Measurements from ENCODE around the gene WNT5B. TPM values are rescaled to one million over a fixed set of nuclear protein-coding genes. Genes with fewer than 3 reads are reported as not detected.
A peak's percentile ranks its signal among the peaks of the same experiment; 100 is the strongest.

Gene WNT5B
- total RNA-seq, 2 donors from 2014 or later: 2.3 to 3.1 TPM

- no peak for DNase-seq (ENCODE audit: low spot score)
- no peak overlapping the region for H3K27ac ChIP-seq
- H3K36me3 ChIP-seq: no peaks in the 10 kb centered on the region
- no peaks in the 10 kb centered on the region for H3K27me3 ChIP-seq (replicated peaks; ENCODE audit: insufficient read depth)
- no peak for ATAC-seq (ENCODE audit: insufficient number of reproducible peaks, low FRiP score, low read depth)
- H3K4me3 ChIP-seq: no peak overlapping the region
- H3K4me1 ChIP-seq (ENCODE audit: control insufficient read depth in 1 of 2, low read depth in 2 of 2): no peaks in the 10 kb centered on the region
- TF ChIP-seq, protein P1, sequence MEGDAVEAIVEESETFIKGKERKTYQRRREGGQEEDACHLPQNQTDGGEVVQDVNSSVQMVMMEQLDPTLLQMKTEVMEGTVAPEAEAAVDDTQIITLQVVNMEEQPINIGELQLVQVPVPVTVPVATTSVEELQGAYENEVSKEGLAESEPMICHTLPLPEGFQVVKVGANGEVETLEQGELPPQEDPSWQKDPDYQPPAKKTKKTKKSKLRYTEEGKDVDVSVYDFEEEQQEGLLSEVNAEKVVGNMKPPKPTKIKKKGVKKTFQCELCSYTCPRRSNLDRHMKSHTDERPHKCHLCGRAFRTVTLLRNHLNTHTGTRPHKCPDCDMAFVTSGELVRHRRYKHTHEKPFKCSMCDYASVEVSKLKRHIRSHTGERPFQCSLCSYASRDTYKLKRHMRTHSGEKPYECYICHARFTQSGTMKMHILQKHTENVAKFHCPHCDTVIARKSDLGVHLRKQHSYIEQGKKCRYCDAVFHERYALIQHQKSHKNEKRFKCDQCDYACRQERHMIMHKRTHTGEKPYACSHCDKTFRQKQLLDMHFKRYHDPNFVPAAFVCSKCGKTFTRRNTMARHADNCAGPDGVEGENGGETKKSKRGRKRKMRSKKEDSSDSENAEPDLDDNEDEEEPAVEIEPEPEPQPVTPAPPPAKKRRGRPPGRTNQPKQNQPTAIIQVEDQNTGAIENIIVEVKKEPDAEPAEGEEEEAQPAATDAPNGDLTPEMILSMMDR (IDR thresholded peaks at IDR 0.05): no peak
- no peaks in the 10 kb centered on the region for H3K9me3 ChIP-seq
These were observed 8.9 kb upstream of the WNT5B start for GRCh38 chr12:1620092-1620491.

DNA sequence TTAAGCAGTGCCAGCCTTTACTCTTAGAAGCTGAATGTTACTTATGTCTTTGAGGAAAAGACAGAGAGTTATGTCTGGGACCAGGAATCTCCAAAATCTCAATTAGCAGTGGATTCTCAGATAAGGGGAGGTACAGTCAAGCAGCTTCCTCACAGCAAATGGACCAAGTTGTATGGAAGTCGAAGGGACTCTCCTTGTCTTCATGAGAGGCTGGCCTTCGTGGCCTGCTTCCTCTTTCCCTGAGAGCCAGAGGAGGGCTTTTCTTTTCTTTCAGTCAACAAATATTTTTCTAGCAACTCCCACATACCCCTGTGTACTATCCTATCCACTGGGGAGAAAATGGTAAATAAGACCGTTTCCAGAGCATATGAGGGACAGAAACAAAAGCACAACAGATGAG, 6.6 kb upstream of the WNT5B start:
- H3K27me3 ChIP-seq (replicated peaks; ENCODE audit: insufficient read depth): no peaks in the 10 kb centered on the region
- H3K9me3 ChIP-seq: no peaks in the 10 kb centered on the region
- H3K36me3 ChIP-seq: no peaks in the 10 kb centered on the region
- TF ChIP-seq, protein P1 (IDR thresholded peaks at IDR 0.05): no peak
- peaks cover 0 to 6% of the 10 kb centered on the region in 2 donors for H3K4me1 ChIP-seq (ENCODE audit: control insufficient read depth in 1 of 2, low read depth in 2 of 2)
- H3K4me3 ChIP-seq: no peak overlapping the region
- DNase-seq (ENCODE audit: low spot score): no peak
- ATAC-seq (ENCODE audit: insufficient number of reproducible peaks, low FRiP score, low read depth): no peak
- H3K27ac ChIP-seq: no peak overlapping the region

DNA sequence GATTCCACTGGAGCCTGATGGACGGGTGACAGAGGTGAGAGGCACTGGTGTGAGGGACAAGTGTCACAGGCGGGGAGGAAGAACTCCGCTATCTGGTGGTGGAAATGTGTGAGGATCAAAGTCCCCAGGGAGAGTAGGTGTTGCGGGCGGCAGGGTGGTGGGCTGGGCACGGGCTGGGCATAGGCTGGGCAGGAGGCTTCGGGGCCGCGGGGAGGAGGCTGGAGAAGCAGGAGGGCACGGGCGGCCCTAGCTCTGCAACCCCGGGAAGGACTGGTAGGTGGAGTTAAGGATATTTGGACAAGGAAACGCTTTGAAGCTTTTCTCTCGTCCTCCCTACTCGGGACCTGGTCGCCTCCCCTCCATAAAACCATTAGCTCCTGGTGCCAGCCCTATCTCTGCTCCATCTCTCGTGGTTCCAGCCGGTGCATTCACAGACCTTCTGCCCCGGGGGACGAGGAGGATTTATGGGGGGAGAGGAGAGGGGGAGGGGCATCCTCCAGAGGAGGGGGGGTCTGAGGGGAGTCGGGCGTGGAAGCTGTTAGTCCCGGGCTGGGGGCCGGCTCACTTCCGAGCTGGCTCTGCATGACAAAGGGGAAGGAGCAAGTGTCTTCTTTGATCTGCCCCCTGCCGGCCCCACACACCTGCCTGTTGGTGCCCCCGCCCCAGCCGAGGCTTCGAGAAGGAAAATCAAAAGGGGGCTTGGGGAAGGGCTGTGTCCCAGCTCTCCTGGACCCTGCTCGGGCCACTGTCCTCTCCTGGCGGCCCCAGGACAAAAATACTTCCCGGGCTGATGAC, 504 bp downstream of the WNT5B start:
- Histone ChIP-seq H3K4me1 (ENCODE audit: control insufficient read depth in 1 of 2, low read depth in 2 of 2) (peaks cover 6 to 26% of the 10 kb centered on the region in 2 donors), H3K36me3 (no peaks in the 10 kb centered on the region), H3K9me3 (no peaks in the 10 kb centered on the region), H3K4me3 (peak overlapping the region; percentile 73), H3K27ac (no peak overlapping the region), H3K27me3 (replicated peaks; ENCODE audit: insufficient read depth) (no peaks in the 10 kb centered on the region)
- TF ChIP-seq, protein P1 (IDR thresholded peaks at IDR 0.05): peak; percentile 24
- DNase-seq (ENCODE audit: low spot score): no peak
- ATAC-seq (ENCODE audit: insufficient number of reproducible peaks, low FRiP score, low read depth): no peak

DNA sequence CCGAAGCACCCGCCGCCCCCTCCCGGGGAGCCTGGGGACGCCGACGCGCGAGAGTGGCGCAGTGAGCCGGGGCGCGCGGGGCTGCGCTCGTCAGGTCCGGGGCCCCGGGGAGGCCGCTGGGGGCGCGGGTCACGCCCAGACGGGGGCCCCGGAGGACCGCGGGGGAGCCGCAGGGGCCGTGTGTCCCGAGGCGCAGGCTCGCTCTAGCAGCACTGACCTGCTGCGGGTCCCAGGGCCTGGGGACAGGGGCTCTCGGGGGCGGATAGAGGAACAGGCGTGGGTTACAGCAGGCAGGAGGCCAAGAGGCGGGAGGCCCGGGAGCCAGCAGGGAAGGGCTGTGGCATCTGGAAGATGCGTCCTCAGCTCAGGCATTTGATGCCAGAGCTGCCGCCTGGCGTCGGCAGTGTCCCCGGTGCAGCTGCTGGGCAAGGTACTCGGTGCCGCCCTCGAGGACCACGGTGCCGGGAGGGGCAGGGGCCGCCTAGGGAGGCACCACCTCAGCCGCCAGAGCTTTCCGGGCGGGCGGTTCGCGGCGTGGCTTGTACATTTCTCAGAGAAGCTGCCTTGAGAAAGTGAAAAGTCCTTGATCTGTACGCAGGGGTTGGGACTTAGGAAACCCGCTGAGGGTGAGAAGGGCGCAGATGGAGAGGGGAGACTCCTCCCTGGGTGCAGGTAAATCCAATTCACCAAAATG, 1.2 kb downstream of the WNT5B start:
- Histone ChIP-seq H3K4me1 (ENCODE audit: control insufficient read depth in 1 of 2, low read depth in 2 of 2) (peaks cover 6 to 24% of the 10 kb centered on the region in 2 donors), H3K27me3 (replicated peaks; ENCODE audit: insufficient read depth) (no peaks in the 10 kb centered on the region), H3K36me3 (no peaks in the 10 kb centered on the region), H3K4me3 (peak overlapping the region; percentile 73), H3K27ac (no peak overlapping the region), H3K9me3 (no peaks in the 10 kb centered on the region)
- DNase-seq (ENCODE audit: low spot score) (no peak), ATAC-seq (ENCODE audit: insufficient number of reproducible peaks, low FRiP score, low read depth) (no peak)
- TF ChIP-seq, protein P1 (IDR thresholded peaks at IDR 0.05): no peak

- TF ChIP-seq, protein P1 (IDR thresholded peaks at IDR 0.05): no peak
- ATAC-seq (ENCODE audit: insufficient number of reproducible peaks, low FRiP score, low read depth): no peak
- Histone ChIP-seq H3K27me3 (replicated peaks; ENCODE audit: insufficient read depth) (no peaks in the 10 kb centered on the region), H3K27ac (no peak overlapping the region), H3K4me3 (peak overlapping the region; percentile 73), H3K4me1 (ENCODE audit: control insufficient read depth in 1 of 2, low read depth in 2 of 2) (peaks cover 6 to 20% of the 10 kb centered on the region in 2 donors), H3K36me3 (no peaks in the 10 kb centered on the region), H3K9me3 (no peaks in the 10 kb centered on the region)
- DNase-seq (ENCODE audit: low spot score): no peak
These were observed 2.0 kb downstream of the WNT5B start for GRCh38 chr12:1630827-1631591.

Measured in thoracic aorta (tissue), 2 donors.